Thymus (tissue), 11 donors: ENCODE measurements around the gene POM121. TPM values are rescaled to one million over a fixed set of nuclear protein-coding genes. Genes with fewer than 3 reads are reported as not detected.
"Not testable (repeated sequence)": the region's sequence is repeated elsewhere in the genome, so short reads cannot be mapped to it uniquely, and the experiment has no call there.

Source experiments
- DNase-seq, 9 donors: peaks; one replicate each; pipeline ENCODE4 v3.0.0-alpha.2; 2013; ENCODE audit warnings: low spot score in 9 of 9, low read depth in 6 of 9, missing footprints in 1 of 9
- H3K27ac ChIP-seq, 2 donors: one replicate each; pipeline ENCODE4 v1.5.1; 2013; ENCODE audit warnings: control low read depth in 1 of 2, low read depth in 1 of 2, low read length in 1 of 2, mild to moderate bottlenecking in 1 of 2, moderate library complexity in 1 of 2
- H3K27me3 ChIP-seq, 2 donors: one replicate each; pipeline ENCODE4 v1.5.1; 2013; ENCODE audit warnings: low read length in 1 of 2; ENCODE audit not compliant: control insufficient read depth in 2 of 2, insufficient read depth in 1 of 2
- H3K36me3 ChIP-seq, 2 donors: one replicate each; pipeline ENCODE4 v1.5.1; 2013; ENCODE audit warnings: low read length in 1 of 2, mild to moderate bottlenecking in 1 of 2, moderate library complexity in 1 of 2; ENCODE audit not compliant: control insufficient read depth in 2 of 2, insufficient read depth in 2 of 2
- H3K4me1 ChIP-seq, 2 donors: one replicate each; pipeline ENCODE4 v1.5.1; 2013; ENCODE audit warnings: low read length in 2 of 2; ENCODE audit not compliant: control insufficient read depth in 2 of 2, insufficient read depth in 2 of 2
- H3K4me3 ChIP-seq, 2 donors: one replicate each; pipeline ENCODE4 v1.5.1; 2013; ENCODE audit warnings: low read length in 2 of 2, control low read depth in 1 of 2, mild to moderate bottlenecking in 1 of 2
- H3K9me3 ChIP-seq, 2 donors: one replicate each; pipeline ENCODE4 v1.5.1; 2013; ENCODE audit warnings: low read length in 1 of 2, mild to moderate bottlenecking in 1 of 2; ENCODE audit not compliant: control insufficient read depth in 2 of 2, insufficient read depth in 1 of 2
- WGBS: extraction: QIAGEN DNeasy Blood & Tissue Kit; methylation state at CpG from one replicate; pipeline ENCODE4 v1.1.7; 2013; 5-methylcytosine and 5-hydroxymethylcytosine counted together
- polyA plus RNA-seq: library from polyadenylated mRNA; stranded (reverse); fragments of 200-250 nt; gene quantifications from one replicate; pipeline ENCODE4 v1.2.3, GENCODE V29; 2013
- total RNA-seq: library from RNA; stranded (reverse); fragments of 120-200 nt; gene quantifications from one replicate; pipeline ENCODE4 v1.2.4, GENCODE V29; 2013
- donor health status: healthy.

POM121 gene
- total and polyA plus RNA-seq, 2 donors = 3.9 to 14.4 TPM

- H3K27ac ChIP-seq, H3K27me3 ChIP-seq, H3K4me1 ChIP-seq, H3K4me3 ChIP-seq, DNase-seq, H3K36me3 ChIP-seq, H3K9me3 ChIP-seq: not testable (repeated sequence)
- WGBS = 96% methylated on average over 12 of the region's 55 CpGs
These were observed 50.9 kb downstream of the POM121 start for GRCh38 chr7:72975656-72976286.

GRCh38 chr7:72976434-72976833 is 51.5 kb downstream of the POM121 start:
- not testable (repeated sequence) for H3K9me3 ChIP-seq, H3K36me3 ChIP-seq, DNase-seq, H3K4me1 ChIP-seq, H3K4me3 ChIP-seq, H3K27ac ChIP-seq, H3K27me3 ChIP-seq
- 93% methylated on average over 4 of the region's 12 CpGs for WGBS

GRCh38 chr7:72980382-72980781 is 55.5 kb downstream of the POM121 start:
- not testable (repeated sequence) for H3K27ac ChIP-seq, H3K27me3 ChIP-seq, H3K36me3 ChIP-seq, H3K4me3 ChIP-seq, H3K4me1 ChIP-seq, H3K9me3 ChIP-seq, DNase-seq
- WGBS = 92% methylated on average over 2 of the region's 6 CpGs

GRCh38 chr7:72982084-72982483 is 57.2 kb downstream of the POM121 start:
- DNase-seq, H3K9me3 ChIP-seq: not testable (repeated sequence)
- 100% methylated on average over 2 of the region's 11 CpGs for WGBS

DNA sequence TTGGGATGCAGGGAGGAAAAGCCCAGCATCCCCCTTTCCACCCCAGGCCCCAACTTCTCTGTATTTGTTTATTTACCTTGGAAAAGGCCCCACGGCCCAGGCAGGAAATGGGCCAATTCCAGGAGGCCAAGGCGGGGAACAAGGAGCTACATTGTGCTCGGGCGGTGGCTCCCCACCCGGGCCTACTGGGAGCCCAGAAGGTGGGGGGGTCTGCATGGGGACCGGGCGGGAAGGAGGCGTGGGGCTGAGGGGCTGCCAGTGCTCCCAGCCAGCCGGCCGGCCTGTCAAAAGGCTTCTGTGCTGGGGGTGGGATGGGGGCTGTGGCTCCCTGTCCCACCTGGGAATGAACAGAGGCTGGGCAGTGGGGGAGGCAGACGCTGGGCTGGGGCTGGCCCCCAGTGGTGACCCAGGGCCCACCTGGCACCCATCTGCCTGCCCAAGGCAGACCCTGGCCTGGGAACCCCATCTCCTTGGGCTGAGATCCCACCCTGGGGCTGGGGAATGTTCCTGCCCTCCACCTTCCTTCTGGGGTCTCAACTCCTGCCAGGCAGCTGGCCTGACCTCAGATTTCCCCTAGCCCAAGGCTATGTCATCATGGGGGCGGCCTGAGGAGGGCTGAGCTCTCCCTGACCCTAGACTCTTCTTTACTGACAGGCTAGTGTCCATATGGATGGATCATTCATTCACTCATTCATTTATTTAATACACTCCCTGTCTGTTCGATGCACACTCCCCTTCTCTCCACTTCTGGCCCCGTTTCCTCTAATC is 65.4 kb downstream of the POM121 start:
- H3K27ac ChIP-seq, H3K9me3 ChIP-seq, H3K27me3 ChIP-seq, H3K4me1 ChIP-seq, H3K4me3 ChIP-seq, DNase-seq, H3K36me3 ChIP-seq: not testable (repeated sequence)
- 97% methylated on average over 10 of the region's 14 CpGs for WGBS

More at GRCh38 chr7:72982084-72982483, 57.2 kb downstream of the POM121 start:
- H3K36me3 ChIP-seq, H3K27ac ChIP-seq, H3K4me1 ChIP-seq, H3K4me3 ChIP-seq, H3K27me3 ChIP-seq: not testable (repeated sequence)

- H3K36me3 ChIP-seq, H3K4me1 ChIP-seq, H3K27ac ChIP-seq, DNase-seq, H3K27me3 ChIP-seq, H3K9me3 ChIP-seq, H3K4me3 ChIP-seq: not testable (repeated sequence)
- 98% methylated on average over 8 of the region's 8 CpGs for WGBS
These were observed 70.6 kb downstream of the POM121 start for GRCh38 chr7:72995484-72995883.

- DNase-seq, H3K36me3 ChIP-seq: not testable (repeated sequence)
These were observed 72.6 kb downstream of the POM121 start for GRCh38 chr7:72997447-72997846.

DNA sequence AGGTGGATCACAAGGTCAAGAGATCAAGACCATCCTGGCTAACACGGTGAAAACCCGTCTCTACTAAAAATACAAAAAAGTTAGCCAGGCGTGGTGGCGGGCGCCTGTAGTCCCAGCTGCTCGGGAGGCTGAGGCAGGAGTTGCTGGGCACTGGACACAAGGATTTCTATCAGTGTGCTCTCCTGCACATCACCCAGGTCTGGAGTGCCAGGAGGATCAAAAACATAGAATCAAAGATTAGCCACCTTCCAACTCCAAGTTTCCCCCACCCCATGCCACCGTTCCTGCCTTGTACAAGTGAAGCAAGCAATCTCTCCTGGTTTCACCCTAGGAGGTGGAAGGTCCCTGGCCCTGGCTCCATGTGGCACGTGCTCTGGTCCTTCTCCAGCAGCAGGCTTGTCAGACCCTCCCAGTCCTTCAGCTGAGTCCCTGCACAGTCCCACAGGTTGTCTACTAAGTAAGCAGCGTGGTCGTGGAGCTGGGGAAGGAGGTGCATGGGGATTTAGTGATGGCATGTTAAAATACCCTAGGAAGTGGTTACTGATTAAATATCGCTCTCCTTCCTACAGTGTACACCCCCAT is 73.1 kb downstream of the POM121 start:
- not testable (repeated sequence) for DNase-seq, H3K9me3 ChIP-seq, H3K36me3 ChIP-seq, H3K27me3 ChIP-seq, H3K4me3 ChIP-seq, H3K4me1 ChIP-seq, H3K27ac ChIP-seq
- no CpG with 5 or more reads among the region's 11 CpGs for WGBS

More at GRCh38 chr7:72997447-72997846, 72.6 kb downstream of the POM121 start:
- not testable (repeated sequence) for H3K27ac ChIP-seq, H3K4me3 ChIP-seq, H3K9me3 ChIP-seq, H3K4me1 ChIP-seq, H3K27me3 ChIP-seq
- WGBS = 76% methylated on average over 4 of the region's 8 CpGs
